Transverse colon (tissue), 4 donors: Measurements from ENCODE around the gene ARL8B.

Source experiments
- POLR2AphosphoS5 ChIP-seq, 3 donors: sonication (generic); formaldehyde crosslinking; IDR thresholded peaks; one replicate each; pipeline ENCODE4 v1.6.1; 2016; ENCODE audit warnings: antibody characterized with exemption in 3 of 3
- TF ChIP-seq, protein P1 (sequence below), 5 experiments: fragments of 200-600 bp in 3 of 5; fragments of 450-650 bp in 2 of 5; sonication (generic) in 3 of 5; IDR thresholded peaks; 1 replicate in 2 of 5; 2 replicates in 3 of 5; pipeline ENCODE4 v1.5.1; 2016 to 2017; ENCODE audit warnings: antibody characterized with exemption in 5 of 5, inconsistent platforms in 3 of 5, mild to moderate bottlenecking in 2 of 5, moderate library complexity in 1 of 5

DNA sequence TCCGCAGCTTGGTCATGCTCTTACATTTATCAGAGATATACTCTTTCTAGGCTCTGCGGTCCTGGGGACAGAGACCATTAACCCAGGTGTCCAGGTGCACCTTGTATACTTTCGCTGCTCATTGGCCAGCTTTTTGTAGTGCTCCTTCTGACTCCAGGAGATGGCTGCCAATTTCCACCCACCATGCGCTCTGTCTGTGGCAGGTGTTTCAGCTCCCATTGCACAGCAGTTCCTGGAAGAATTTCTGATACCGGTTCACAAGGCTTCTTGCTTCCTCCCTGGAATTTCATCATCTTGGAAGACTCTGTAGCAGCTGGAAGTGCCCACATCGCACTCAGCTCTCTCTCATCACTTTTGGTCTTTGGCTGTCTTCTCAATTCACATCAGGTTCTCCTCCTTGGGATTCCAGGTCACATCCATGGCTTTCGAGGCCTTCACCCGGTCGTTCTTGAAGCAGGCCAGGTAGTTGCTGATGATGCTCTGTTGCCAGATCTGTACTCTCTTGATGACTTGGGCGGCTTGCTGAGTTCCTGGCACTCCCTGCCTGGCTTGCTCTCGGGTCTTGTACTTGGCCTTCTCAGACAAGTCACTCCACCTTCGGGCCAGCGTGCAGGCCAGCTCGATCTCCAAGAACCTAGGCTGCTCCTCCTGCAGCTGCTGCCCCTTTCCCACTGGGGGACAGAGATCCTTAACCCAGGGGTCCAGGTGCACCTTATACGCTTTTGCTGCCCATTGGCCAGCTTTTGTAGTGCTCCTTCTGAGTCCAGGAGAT is 41.1 kb upstream of the ARL8B start:
- TF ChIP-seq, protein P1, sequence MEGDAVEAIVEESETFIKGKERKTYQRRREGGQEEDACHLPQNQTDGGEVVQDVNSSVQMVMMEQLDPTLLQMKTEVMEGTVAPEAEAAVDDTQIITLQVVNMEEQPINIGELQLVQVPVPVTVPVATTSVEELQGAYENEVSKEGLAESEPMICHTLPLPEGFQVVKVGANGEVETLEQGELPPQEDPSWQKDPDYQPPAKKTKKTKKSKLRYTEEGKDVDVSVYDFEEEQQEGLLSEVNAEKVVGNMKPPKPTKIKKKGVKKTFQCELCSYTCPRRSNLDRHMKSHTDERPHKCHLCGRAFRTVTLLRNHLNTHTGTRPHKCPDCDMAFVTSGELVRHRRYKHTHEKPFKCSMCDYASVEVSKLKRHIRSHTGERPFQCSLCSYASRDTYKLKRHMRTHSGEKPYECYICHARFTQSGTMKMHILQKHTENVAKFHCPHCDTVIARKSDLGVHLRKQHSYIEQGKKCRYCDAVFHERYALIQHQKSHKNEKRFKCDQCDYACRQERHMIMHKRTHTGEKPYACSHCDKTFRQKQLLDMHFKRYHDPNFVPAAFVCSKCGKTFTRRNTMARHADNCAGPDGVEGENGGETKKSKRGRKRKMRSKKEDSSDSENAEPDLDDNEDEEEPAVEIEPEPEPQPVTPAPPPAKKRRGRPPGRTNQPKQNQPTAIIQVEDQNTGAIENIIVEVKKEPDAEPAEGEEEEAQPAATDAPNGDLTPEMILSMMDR (IDR thresholded peaks at IDR 0.05): no peak
- no peak for TF ChIP-seq POLR2AphosphoS5 (IDR thresholded peaks at IDR 0.05)
